ENCODE measurements around the gene LHPP.

Gene LHPP

DNA sequence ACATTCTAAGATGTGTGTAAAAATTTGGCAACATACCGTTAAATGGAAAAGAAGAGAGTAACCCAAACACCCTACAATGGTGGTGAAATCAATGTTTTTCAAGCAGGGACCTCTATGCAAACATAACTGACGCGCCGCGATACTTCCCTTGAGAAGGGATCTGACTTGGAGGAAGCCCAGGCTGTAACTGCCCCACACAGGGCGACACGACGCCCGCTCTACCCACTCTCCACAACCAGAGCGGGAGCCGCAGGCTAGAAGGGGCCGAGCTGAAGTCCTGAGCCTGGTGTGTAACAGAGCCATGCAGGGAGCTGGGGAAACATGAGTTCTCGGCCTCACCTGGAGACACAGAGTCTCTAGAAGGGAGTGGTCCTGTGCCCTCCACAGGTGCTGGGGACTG, 162.4 kb downstream of the LHPP start:
- no peak for DNase-seq (ENCODE audit: low read depth in 2 of 2)

DNA sequence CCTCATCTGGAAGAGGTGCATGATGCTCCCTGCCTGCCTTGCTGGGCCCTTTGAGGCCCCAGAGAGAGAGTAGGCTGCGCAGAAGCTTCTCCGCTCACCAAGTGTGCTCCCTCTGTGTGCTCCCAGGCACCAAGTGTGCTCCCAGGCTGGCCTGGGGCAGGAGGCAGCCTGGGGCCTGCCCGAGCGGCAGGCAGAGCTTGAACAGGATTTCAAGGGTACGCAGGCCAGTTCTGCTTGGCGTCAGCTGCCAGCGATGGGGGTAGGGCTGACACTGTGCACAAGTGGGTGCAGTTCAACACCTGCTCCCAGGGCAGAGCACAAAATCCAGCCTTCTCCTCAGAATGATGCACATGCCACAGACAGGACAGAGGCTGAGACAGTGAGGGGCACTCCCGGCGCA, 162.8 kb downstream of the LHPP start:
- no peak for DNase-seq (ENCODE audit: low read depth in 2 of 2)

GRCh38 chr10:124624895-124625294, 163.3 kb downstream of the LHPP start:
- no peak for DNase-seq (ENCODE audit: low read depth in 2 of 2)

DNA sequence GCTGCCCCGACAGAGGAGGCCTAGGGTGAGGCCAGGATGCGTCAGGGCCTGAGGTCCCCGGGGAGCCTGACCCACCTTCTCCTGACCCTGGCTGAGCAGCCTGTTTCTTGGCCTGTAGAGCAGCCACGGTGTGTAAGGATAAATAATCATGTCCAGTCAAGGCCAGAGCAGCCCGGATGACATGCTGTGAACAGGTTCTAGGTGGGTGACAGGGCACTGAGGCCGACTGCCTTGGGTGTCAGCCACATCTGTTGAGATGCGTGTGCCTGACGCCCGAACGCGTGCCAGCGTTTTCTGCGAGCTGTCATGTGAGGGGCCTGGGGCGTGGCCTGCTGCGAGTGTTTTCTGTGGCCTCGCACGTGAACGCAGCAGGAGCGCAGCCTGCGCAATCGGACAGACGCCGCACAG, 164.2 kb downstream of the LHPP start:
- DNase-seq (ENCODE audit: low read depth in 2 of 2) = no peak

GRCh38 chr10:124626759-124627380, 165.2 kb downstream of the LHPP start:
- DNase-seq (ENCODE audit: low read depth in 2 of 2) = peak in 1 of 2 donors; percentile 48

DNA sequence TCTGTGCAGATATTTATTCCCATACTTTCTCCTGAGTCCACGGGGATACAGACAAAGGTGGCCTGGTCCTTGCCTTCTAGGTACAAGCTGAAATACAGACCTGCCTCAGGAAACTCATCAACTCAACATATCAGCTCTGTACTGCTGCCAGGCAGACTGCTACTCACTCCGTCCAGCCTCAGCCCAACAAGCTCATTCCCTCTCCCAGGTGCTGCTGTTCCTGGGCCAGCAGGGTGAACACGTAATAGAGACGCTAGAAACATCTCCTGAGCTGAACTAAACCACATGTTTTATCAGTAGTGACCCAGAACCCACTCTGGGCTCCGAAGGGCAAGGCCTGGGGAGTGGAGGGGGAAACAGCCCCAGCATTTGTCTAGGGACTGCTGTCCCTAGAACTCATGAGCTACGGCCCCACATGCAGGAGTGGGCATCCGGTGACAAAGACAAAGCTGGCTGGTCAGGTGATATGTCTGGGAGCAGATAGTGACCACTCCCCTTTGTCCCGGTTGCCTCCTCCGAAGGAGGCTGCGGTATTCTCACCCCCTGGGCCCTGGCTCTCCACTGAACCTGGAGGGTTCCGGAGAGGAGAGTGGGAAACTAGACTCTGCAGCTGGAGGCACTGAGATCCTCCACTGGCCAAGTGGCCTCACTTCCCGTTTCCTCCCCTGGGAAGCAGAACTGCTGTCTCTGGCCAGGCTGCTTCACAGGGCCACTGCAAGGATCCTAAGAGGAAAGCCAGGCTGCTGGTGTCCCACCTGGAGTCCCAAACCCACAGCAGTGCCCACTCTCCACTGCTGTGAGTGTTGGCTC, 166.4 kb downstream of the LHPP start:
- no peak for DNase-seq (ENCODE audit: low read depth in 2 of 2)

DNA sequence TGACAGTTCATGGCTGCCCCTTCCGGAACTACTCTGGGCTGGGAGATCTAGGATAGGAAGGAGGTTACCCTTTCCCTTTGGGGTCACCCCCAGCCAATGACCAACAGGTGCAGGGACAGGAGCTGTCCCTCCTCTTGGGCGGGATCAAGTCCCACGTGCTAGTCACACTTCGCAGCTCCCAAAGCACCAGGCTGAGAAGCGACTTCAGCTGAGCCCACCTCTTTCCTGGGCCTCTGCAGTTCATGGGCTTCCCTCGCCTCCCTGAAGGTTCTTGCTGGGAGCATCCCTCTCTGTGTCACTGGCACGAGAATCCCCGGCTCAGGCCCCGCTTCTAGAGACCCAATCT, 167.0 kb downstream of the LHPP start:
- no peak for DNase-seq (ENCODE audit: low read depth in 2 of 2)

DNA sequence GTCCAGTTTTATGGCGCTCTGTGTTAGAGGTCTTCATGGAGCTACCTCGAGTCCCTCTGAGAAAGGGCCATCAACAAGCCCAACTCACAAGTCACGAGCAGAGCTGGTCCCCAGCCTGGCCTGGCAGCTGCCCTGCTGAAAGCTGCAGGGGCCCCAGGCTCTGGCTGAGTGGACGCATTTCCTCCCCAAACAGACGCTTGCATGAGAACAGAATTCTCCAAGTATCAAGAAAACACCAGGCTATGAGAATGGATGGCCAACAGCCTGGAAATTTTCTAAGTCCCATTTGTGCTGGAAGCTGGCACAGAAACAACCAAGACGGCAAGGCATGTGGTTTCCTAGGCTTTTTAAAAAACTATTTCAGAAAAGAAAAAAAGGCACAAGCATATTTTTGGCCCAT, 167.8 kb downstream of the LHPP start:
- no peak for DNase-seq (ENCODE audit: low read depth in 2 of 2)

GRCh38 chr10:124629842-124630241, 168.2 kb downstream of the LHPP start:
- no peak for DNase-seq (ENCODE audit: low read depth in 2 of 2)

GRCh38 chr10:124630551-124630950, 168.9 kb downstream of the LHPP start:
- DNase-seq (ENCODE audit: low read depth in 2 of 2) = no peak

GRCh38 chr10:124632064-124632531, 170.5 kb downstream of the LHPP start:
- DNase-seq (ENCODE audit: low read depth in 2 of 2) = no peak

DNA sequence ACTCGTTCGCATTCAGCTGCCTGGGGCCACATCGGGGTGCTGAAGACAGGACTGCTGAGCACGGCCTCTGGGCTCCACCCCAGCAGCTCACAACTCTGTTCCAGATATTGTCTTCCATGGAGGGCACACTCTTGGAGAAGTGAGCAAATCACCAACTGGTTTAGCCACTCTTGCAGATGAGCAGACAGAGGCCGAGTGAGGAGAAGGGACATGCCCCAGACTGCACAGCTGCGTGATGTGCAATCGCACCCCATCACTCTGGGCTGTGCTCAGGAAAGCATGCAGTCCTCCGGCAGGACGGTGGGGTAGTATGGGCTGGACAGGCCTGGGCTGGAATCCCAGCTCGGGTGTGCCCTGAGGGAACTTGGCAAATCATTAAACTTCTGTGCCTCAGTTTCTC, 170.9 kb downstream of the LHPP start:
- no peak for DNase-seq (ENCODE audit: low read depth in 2 of 2)

- DNase-seq (ENCODE audit: low read depth in 2 of 2) = no peak
These were observed 174.8 kb downstream of the LHPP start for GRCh38 chr10:124636271-124636995.

DNA sequence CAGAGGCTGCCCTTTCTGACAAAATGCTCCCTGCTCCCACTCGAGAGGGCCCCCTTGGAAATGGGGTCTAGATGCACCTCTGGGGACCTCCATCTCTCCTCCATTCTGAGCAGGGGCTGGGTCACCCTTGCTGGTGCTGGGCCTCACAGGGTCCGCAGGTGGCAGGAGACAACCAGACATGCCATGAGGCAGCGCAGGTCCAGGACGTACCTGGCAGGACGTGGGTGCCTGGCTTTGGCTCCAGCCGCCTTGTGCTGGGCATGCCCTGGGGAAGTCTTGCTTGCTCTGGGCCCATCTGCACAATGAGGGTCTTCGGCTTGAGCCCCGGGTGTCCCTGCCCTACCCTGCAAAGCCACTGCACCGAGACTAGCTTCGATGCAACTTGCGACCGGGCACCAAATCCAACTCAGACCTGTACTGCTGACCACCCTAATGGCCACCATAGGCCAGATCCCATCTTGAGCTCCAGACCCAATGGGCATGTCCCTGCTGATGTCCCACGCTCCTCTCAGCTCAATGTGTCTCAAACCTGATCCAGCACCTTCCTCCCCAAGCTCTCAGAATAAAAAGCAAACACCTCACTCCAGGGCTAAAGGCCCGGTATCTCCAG, 175.6 kb downstream of the LHPP start:
- no peak for DNase-seq (ENCODE audit: low read depth in 2 of 2)

DNA sequence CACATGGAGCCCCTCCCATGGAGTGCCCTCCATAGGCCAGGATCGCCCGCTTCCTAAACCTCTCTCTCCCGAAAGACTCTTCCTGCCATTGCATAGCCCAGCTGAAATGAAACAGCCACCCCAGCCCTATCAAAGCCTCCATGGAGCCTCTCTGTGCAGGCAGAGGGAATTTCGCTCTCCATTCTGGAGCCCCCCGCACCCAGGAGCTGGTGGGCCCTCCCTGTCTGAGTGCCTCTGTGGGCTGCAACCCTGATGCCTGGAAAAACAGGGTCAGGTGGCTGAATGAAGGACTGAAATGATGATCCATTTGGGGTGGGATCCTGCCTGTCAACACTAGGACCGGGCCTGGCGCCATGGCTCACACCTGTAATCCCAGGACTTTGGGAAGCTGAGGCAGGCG, 176.1 kb downstream of the LHPP start:
- no peak for DNase-seq (ENCODE audit: low read depth in 2 of 2)

GRCh38 chr10:124639206-124639605, 177.6 kb downstream of the LHPP start:
- no peak for DNase-seq (ENCODE audit: low read depth in 2 of 2)

DNA sequence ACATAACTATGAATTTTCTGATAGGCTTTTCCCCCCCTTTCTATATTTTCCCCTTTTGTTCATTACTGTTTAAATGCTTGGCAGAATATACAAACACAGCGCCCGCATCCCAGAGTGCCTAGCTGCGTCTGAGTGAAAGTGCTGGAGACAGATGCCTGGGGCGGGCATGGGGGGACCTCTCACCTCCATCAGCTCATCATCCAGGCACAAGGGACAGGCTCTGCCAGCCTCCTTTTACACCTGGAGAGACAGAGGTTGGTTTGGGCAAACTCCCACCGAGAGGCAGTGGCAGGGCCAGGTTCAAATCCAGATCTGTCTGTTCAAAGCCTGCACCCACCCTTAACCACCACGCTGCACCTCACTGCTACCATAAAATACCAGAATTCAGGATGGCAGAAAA, 178.0 kb downstream of the LHPP start:
- DNase-seq (ENCODE audit: low read depth in 2 of 2) = no peak

DNA sequence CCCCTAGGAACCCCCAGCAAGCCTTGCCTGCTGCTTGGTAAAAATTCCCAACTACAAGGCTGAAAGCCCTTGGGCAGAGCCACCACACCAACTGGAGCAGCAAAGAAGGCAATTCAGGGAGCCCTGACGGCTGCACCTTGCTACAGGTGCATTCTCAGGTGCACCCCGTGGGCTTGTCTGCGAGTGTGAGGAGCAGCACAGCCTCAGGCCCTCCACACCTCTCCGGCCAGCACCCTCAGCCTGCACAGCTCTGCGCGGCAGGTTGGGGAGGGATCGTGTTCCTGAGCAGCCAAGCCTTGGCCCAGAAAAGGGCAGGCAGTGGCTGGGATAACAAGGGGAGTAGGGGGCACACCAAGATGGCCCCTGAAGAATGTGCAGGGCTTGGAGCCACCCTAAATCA, 178.4 kb downstream of the LHPP start:
- DNase-seq (ENCODE audit: low read depth in 2 of 2) = no peak

GRCh38 chr10:124640538-124641231, 179.1 kb downstream of the LHPP start:
- DNase-seq (ENCODE audit: low read depth in 2 of 2) = no peak

DNA sequence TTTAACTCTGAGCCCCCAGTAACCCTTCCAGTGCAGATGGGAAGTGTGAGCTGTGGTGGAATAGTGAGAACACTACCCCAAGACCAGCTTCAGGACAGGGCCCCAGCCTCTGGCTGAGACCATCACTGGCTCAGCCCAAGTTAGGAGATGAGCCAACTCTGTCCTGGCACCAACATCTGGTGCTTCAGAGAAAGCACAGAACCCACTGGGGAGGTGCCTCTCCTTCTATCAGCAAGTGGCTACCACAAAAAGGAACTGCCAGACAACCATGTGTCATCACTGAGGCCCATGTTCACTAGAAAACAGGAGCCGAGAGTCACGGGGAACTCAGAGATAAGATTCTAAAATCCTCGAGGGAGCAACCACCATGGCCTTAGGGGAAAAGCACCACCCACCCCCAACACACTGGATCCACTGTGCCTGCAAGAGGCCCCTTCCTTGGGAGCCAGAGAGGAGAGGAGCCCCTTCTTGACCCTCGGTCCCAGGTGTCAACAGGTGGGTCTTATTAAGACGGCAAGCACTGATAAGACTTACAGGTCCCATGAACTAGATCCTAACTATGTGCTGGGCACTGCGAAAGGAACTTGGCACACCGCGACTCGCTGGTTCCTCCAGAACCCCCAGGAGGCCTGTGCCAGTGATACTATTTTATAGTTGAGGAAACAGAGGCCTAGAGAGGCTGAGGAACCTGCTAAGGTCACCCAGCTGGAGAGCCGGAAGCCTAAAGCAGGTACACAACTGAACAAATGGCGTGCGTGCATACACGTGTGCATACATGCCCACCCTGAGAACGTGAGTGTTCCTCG, 179.9 kb downstream of the LHPP start:
- no peak for DNase-seq (ENCODE audit: low read depth in 2 of 2)
